ENCODE data around the gene WWOX. TPM values are rescaled to one million over a fixed set of nuclear protein-coding genes. Genes with fewer than 3 reads are reported as not detected.

WWOX gene
- total and polyA plus RNA-seq, 4 donors = 5.4 to 61.5 (median 18.4) TPM

GRCh38 chr16:78395035-78395434 lies 295.6 kb downstream of the WWOX start:
- ATAC-seq (ENCODE audit: insufficient read depth, low FRiP score) = no peak
- Histone ChIP-seq H3K27me3 (ENCODE audit: control insufficient read depth in 3 of 3, insufficient read depth in 3 of 3, low read length in 2 of 3) (no peaks in the 10 kb centered on the region), H3K4me3 (no peak overlapping the region), H3K27ac (ENCODE audit: low read depth in 1 of 2, low read length in 1 of 2) (no peak overlapping the region), H3K9ac (ENCODE audit: insufficient read depth in 1 of 2, low read length in 2 of 2) (no peak overlapping the region), H3K4me1 (ENCODE audit: control insufficient read depth in 5 of 5, insufficient read depth in 5 of 5, low read length in 5 of 5) (peaks cover 0 to 24% (median 5%) of the 10 kb centered on the region in 5 donors), H3K9me3 (ENCODE audit: control insufficient read depth in 4 of 4, insufficient read depth in 3 of 4, low read length in 3 of 4) (peaks cover 0 to 3% (median 0%) of the 10 kb centered on the region in 4 donors), H3K36me3 (ENCODE audit: control insufficient read depth in 4 of 4, insufficient read depth in 4 of 4, low read length in 4 of 4) (no peaks in the 10 kb centered on the region)
- no peak for DNase-seq
- no peak for TF ChIP-seq CTCF (IDR thresholded peaks at IDR 0.05; ENCODE audit: control extremely low read depth, extremely low read depth)
- WGBS, 2 donors = 58 to 78% methylated on average over 6 of the region's 6 CpGs

- Histone ChIP-seq H3K9ac (ENCODE audit: insufficient read depth in 1 of 2, low read length in 2 of 2) (no peak overlapping the region), H3K9me3 (ENCODE audit: control insufficient read depth in 4 of 4, insufficient read depth in 3 of 4, low read length in 3 of 4) (peaks cover 0 to 3% (median 0%) of the 10 kb centered on the region in 4 donors), H3K4me3 (no peak overlapping the region), H3K4me1 (ENCODE audit: control insufficient read depth in 5 of 5, insufficient read depth in 5 of 5, low read length in 5 of 5) (peaks cover 0 to 16% (median 2%) of the 10 kb centered on the region in 5 donors), H3K36me3 (ENCODE audit: control insufficient read depth in 4 of 4, insufficient read depth in 4 of 4, low read length in 4 of 4) (no peaks in the 10 kb centered on the region), H3K27me3 (ENCODE audit: control insufficient read depth in 3 of 3, insufficient read depth in 3 of 3, low read length in 2 of 3) (no peaks in the 10 kb centered on the region), H3K27ac (ENCODE audit: low read depth in 1 of 2, low read length in 1 of 2) (no peak overlapping the region)
- ATAC-seq (ENCODE audit: insufficient read depth, low FRiP score) (no peak), DNase-seq (no peak)
- WGBS, 2 donors = 83 to 91% methylated on average over 2 of the region's 2 CpGs
- no peak for TF ChIP-seq CTCF (IDR thresholded peaks at IDR 0.05; ENCODE audit: control extremely low read depth, extremely low read depth)
Observed at GRCh38 chr16:78396046-78396445, 296.6 kb downstream of the WWOX start.

GRCh38 chr16:78396673-78397072 lies 297.2 kb downstream of the WWOX start:
- H3K27me3 ChIP-seq (ENCODE audit: control insufficient read depth in 3 of 3, insufficient read depth in 3 of 3, low read length in 2 of 3) = no peaks in the 10 kb centered on the region
- peaks cover 0 to 3% (median 0%) of the 10 kb centered on the region in 4 donors for H3K9me3 ChIP-seq (ENCODE audit: control insufficient read depth in 4 of 4, insufficient read depth in 3 of 4, low read length in 3 of 4)
- no peak overlapping the region for H3K9ac ChIP-seq (ENCODE audit: insufficient read depth in 1 of 2, low read length in 2 of 2)
- TF ChIP-seq CTCF (IDR thresholded peaks at IDR 0.05; ENCODE audit: control extremely low read depth, extremely low read depth) = no peak
- H3K4me3 ChIP-seq = no peak overlapping the region
- DNase-seq (no peak), ATAC-seq (ENCODE audit: insufficient read depth, low FRiP score) (no peak)
- no peak overlapping the region for H3K27ac ChIP-seq (ENCODE audit: low read depth in 1 of 2, low read length in 1 of 2)
- peaks cover 0 to 12% (median 0%) of the 10 kb centered on the region in 5 donors for H3K4me1 ChIP-seq (ENCODE audit: control insufficient read depth in 5 of 5, insufficient read depth in 5 of 5, low read length in 5 of 5)
- H3K36me3 ChIP-seq (ENCODE audit: control insufficient read depth in 4 of 4, insufficient read depth in 4 of 4, low read length in 4 of 4) = no peaks in the 10 kb centered on the region
- 74 to 79% methylated on average over 4 of the region's 4 CpGs for WGBS, 2 donors

- no peaks in the 10 kb centered on the region for H3K27me3 ChIP-seq (ENCODE audit: control insufficient read depth in 3 of 3, insufficient read depth in 3 of 3, low read length in 2 of 3)
- no peak overlapping the region for H3K9ac ChIP-seq (ENCODE audit: insufficient read depth in 1 of 2, low read length in 2 of 2)
- WGBS, 2 donors = 83 to 89% methylated on average over 5 of the region's 5 CpGs
- peaks cover 0 to 12% (median 0%) of the 10 kb centered on the region in 5 donors for H3K4me1 ChIP-seq (ENCODE audit: control insufficient read depth in 5 of 5, insufficient read depth in 5 of 5, low read length in 5 of 5)
- H3K36me3 ChIP-seq (ENCODE audit: control insufficient read depth in 4 of 4, insufficient read depth in 4 of 4, low read length in 4 of 4) = no peaks in the 10 kb centered on the region
- DNase-seq (peak; percentile 63 to 77 (median 70)), ATAC-seq (ENCODE audit: insufficient read depth, low FRiP score) (no peak)
- H3K9me3 ChIP-seq (ENCODE audit: control insufficient read depth in 4 of 4, insufficient read depth in 3 of 4, low read length in 3 of 4) = no peaks in the 10 kb centered on the region
- no peak overlapping the region for H3K4me3 ChIP-seq
- no peak for TF ChIP-seq CTCF (IDR thresholded peaks at IDR 0.05; ENCODE audit: control extremely low read depth, extremely low read depth)
- no peak overlapping the region for H3K27ac ChIP-seq (ENCODE audit: low read depth in 1 of 2, low read length in 1 of 2)
Observed at GRCh38 chr16:78399384-78399783, 299.9 kb downstream of the WWOX start.
